VCaP (cell line): Measurements from ENCODE around the gene LRRTM1.

Source experiments
- H3K27ac ChIP-seq: fragments of 450-650 bp; 2 replicates; pipeline ENCODE4 v1.5.1; 2017
- TF ChIP-seq, protein P1 (sequence below): fragments of 450-650 bp; conservative IDR thresholded peaks from 2 replicates; pipeline ENCODE4 v1.5.1; 2017; ENCODE audit warnings: mild to moderate bottlenecking, moderate library complexity

Gene LRRTM1

DNA sequence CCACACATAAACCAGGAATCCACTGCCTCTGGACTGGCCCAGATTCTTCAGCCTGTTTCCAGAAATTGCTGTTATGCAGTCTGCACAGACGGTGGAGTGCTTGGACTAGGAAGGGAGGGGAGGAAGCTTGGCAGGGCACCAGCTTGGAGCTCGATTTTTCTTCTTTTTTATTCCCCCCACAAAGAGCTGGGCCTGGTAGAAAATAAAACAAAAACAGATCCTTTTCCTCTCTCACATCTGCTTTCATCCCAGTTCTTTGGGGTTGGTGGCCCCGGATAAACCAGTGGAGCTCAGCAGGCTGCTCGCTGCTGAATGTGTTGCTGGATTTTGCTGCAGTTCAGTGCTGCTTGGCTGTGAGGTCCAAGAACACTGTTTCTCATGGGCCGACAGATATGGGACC lies 16.0 kb downstream of the LRRTM1 start:
- TF ChIP-seq, protein P1, sequence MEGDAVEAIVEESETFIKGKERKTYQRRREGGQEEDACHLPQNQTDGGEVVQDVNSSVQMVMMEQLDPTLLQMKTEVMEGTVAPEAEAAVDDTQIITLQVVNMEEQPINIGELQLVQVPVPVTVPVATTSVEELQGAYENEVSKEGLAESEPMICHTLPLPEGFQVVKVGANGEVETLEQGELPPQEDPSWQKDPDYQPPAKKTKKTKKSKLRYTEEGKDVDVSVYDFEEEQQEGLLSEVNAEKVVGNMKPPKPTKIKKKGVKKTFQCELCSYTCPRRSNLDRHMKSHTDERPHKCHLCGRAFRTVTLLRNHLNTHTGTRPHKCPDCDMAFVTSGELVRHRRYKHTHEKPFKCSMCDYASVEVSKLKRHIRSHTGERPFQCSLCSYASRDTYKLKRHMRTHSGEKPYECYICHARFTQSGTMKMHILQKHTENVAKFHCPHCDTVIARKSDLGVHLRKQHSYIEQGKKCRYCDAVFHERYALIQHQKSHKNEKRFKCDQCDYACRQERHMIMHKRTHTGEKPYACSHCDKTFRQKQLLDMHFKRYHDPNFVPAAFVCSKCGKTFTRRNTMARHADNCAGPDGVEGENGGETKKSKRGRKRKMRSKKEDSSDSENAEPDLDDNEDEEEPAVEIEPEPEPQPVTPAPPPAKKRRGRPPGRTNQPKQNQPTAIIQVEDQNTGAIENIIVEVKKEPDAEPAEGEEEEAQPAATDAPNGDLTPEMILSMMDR: 0 out of 2 replicates have a peak, but pooled peaks have one; percentile 20
- no peak overlapping the region for H3K27ac ChIP-seq

DNA sequence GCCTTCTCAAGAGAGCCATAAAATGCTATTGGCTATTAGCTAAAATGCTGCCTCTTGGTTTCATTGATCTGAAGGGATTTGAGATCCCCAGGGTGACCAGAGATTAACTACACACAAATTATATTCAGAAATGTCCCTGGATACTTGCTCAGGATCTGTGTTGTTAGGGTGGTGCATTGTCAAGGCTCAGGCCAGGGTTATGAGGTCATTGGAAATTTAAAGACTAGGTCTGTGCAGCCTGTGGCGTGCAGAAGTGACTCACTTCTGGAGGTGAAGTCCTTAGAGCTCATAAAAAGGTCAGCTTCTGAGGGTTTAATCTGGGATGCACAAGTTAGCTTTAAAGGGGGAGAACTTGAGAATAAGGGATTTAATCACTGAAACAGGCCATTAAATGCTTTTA lies 23.5 kb downstream of the LRRTM1 start:
- TF ChIP-seq, protein P1: no peak
- no peak overlapping the region for H3K27ac ChIP-seq

DNA sequence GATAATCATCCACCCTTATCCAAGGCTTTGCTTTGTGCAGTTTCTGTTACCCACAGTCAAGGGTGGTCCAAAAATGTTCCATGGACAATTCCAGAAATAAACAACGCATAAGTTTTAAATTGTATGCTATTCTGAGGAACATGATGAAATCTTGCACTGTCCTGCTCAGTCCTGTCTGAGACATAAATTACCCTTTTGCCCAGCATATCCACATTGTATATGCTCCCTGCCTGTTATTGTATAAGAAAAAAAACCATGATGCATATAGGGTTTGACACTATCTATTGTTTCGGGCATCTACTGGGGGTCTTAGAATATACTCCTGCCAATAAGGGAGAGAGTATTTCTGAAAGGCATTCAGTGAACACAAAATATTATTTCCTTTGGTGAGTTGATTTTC lies 24.0 kb downstream of the LRRTM1 start:
- no peak overlapping the region for H3K27ac ChIP-seq
- TF ChIP-seq, protein P1: no peak

DNA sequence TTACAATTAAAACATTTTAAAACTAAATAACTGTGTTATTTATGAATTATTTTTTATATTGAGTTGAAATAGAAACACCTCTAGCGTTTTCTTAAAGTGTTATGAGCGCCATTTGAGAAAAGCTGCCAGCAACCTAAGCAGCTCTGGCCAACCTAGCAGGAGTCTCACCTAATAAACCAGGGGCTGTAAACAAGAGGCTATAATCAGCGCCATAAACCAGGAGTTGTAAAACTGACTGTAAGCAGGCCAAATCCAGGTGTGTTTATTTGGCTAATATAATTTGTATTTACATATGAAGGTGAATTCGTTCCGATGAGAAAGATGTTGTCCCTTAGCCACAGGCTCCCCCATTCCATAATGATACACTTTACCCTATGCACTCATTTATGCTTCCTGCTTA lies 34.7 kb downstream of the LRRTM1 start:
- no peak overlapping the region for H3K27ac ChIP-seq
- TF ChIP-seq, protein P1: no peak

DNA sequence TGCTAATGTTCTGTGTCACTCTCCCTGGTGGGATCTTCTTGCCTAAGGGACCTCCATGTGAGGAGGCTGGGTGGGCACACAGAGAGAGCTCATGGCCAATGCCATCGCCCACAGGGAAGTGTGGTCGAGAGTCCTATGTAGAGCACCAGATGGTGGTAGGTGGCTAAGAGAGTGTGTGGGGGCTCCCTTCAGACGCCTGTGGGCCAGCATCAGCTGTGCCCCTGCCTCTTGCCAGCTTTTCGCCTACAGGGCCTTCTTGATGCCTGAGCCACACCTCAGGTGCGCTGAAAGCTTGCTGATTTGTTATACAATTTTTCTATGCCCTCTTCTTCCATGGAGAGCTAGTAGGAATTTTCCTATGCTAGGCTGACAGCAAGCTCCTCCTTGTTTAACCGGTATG lies 38.3 kb downstream of the LRRTM1 start:
- no peak overlapping the region for H3K27ac ChIP-seq
- TF ChIP-seq, protein P1: no peak

DNA sequence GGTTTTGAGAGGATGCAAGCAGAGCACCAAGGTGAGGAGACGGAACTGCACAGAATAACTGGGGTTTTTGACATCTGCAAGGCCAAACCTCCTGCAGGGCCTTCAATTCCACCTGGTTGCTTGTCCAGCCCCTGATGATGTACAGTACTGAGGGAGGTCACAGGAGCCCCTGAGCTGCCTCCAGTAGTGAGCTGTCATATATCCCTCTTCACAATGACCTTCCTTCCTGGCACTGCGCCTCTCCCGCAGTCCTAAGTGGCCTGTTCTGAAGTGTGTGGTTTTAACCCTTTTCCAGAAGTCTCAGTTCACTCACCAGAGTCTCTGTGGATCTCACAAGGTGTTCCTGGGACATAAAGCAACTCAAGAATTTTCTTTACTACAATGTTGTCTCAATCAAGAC lies 45.3 kb downstream of the LRRTM1 start:
- TF ChIP-seq, protein P1: no peak
- H3K27ac ChIP-seq: no peak overlapping the region

DNA sequence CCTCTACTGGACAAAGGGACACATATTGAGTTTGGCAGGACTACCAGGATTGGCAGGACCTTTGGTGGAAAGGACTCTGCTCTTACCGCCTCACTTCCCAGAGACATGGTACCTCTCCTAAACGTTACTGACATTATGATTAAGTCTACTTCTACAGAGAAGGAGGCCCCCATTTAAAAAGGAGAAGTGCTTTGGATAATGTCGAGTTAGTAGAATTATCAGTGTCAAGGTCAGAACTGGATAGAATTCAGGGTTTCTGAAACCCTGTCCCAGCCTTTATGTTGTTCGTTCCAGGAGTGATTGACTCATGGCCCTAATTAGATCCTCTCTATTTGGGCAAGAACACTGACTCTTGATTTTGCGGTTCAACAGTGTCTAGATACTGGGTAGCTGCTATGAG lies 45.8 kb downstream of the LRRTM1 start:
- H3K27ac ChIP-seq: no peak overlapping the region
- TF ChIP-seq, protein P1: no peak

DNA sequence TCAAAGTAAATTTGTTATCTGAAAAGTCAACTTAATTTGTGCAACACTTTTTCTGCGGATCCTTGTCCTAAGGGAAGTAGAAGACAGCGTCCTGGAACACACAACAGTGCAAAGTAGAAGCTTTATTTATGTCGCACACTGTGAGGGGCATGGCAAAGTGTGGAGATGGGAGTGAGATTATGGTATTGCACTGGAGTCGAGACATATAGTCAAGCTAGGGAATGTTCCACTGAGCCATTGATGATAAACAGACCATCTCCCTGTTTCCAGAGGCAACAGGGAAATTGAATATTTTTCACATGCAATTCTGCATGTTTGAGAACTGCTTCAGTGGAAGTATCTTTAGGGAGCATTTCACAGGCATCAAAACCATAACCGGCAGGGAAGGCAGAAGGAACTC lies 46.2 kb downstream of the LRRTM1 start:
- TF ChIP-seq, protein P1: no peak
- H3K27ac ChIP-seq: no peak overlapping the region
